ENCODE data around the gene UBTD1.

UBTD1 gene

DNA sequence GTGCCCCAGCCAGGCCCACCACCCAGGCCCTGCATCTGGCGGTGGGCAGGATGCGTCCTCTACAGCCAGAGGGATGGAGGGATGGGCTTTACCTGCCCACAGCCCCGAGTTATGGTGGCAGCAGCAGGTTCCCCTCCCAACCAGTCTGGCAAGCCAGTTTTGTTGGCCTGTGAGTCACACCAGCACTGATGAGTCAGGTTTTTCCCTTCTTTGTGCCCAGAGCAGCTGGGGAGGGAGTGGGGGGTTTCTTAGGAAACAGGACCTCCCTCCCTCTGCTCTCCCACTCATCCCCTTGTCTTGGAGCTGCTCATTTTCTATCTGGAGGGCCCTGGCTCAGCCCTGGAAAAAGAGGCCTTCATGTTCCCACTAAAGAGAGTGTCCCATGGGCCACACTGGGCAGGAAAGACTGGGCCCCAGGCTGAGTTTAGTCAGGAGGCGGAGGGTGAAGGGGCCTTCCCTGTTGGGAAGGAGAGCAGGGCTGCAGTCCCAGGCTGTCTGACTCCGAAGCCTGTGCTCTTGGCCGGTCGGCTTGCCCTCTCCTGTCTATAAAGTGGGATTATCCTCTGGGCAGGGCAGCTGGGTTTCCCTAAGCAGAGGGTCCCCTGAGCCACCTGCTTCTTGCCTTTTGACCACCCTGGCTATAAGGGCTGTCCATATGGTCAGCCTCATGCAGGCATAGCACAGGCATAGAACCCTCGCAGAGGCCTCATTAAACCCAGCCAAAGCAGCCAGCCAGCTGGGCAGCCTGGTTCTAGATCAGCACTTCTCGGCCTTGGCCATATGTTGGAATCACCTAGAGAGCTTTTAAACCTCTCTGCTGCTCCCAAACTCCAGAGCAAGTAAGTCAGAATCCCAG lies 43.7 kb downstream of the UBTD1 start:
- H3K4me3 ChIP-seq (ENCODE audit: control insufficient read depth, low read depth, low read length): peak overlapping the region; percentile 23
- peak; percentile 98 for DNase-seq (ENCODE audit: low read depth)
- TF ChIP-seq CTCF (conservative IDR thresholded peaks at IDR 0.05; ENCODE audit: control insufficient read depth, insufficient read depth, low read depth, low read length): no peak

DNA sequence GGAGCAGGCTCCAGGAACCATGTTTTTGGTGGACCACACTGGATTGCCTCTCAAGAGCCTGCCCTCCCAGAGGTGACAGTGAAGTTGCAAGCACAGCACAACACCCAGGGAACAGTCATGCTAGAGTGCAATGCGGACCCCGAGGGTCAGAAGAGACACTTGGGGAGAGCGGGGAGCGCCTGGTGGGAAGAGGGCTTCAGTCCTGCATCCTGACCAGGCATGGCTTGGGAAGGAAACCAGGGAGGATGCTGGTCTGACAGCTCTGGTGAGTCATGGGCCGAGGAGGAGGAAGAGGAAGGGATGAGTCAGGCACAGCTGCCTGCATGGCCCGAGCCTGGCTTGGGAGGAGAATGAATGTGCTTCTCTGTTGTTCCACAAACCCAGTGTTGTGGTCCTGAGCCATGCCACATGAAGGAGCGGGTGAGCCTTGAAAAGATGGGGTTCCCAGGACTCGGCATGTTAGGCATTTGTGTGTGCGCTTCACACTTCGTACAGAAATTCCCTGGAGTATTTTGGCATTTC lies 44.4 kb downstream of the UBTD1 start:
- DNase-seq (ENCODE audit: low read depth): peak; percentile 98
- no peak overlapping the region for H3K4me3 ChIP-seq (ENCODE audit: control insufficient read depth, low read depth, low read length)
- no peak for TF ChIP-seq CTCF (conservative IDR thresholded peaks at IDR 0.05; ENCODE audit: control insufficient read depth, insufficient read depth, low read depth, low read length)

DNA sequence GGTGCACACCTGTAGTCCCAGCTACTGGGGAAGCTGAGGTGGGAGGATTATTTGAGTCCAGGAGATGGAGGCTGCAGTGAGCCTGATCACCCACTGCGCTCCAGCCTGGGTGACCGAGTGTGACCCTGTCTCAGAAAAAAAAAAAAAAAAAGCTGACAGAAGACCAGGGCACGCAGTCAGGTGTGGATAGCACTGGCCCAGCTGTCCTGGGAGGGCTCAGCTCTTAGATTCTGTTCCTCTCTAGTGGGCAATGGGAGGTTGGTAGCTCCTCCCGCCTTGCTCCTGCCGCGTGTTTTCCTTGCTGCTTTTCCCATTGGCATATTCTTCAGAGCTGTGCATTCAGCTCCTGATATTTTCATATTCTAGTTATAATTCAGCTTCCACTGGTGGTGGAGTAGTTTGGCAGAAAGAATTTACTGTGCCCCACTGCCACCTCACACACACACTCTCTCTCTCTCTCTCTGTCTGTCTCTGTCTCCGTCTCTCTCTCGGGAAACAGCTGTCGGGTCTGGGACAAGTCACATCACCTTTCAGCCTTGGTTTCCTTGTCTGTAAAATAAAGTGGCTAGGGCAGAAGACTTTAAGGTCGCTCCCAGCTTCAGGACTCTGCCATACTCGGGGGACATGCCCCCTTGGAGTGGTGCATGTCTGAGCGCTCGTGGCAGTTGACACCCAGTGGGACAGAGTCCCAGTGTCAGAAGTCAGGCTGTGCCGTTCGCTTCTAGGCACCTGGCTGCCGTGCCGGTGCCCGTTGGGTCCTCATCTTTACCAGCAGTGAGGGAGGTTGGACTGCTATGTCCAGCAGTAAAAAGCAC lies 47.9 kb downstream of the UBTD1 start:
- no peak overlapping the region for H3K4me3 ChIP-seq (ENCODE audit: control insufficient read depth, low read depth, low read length)
- DNase-seq (ENCODE audit: low read depth): no peak
- TF ChIP-seq CTCF (conservative IDR thresholded peaks at IDR 0.05; ENCODE audit: control insufficient read depth, insufficient read depth, low read depth, low read length): no peak

DNA sequence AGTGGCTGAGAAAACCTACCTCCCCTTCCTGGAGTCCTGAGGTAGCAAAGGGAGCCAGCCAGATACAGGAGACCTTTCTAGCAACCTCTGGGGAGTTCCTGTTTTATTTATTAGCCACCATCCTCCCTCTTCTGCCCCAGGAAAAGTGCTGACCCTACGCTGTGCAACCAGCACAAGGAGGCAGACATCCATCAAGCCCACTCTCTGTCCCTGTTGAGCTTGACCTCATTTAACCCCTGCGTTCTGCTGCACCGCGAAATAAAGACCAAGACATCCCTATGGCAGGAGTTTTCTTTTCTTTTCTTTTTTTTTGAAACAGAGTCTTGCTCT lies 48.5 kb downstream of the UBTD1 start:
- no peak overlapping the region for H3K4me3 ChIP-seq (ENCODE audit: control insufficient read depth, low read depth, low read length)
- no peak for DNase-seq (ENCODE audit: low read depth)
- TF ChIP-seq CTCF (conservative IDR thresholded peaks at IDR 0.05; ENCODE audit: control insufficient read depth, insufficient read depth, low read depth, low read length): no peak

GRCh38 chr10:97547962-97548361 lies 49.2 kb downstream of the UBTD1 start:
- H3K4me3 ChIP-seq (ENCODE audit: control insufficient read depth, low read depth, low read length): no peak overlapping the region
- peak; percentile 57 for DNase-seq (ENCODE audit: low read depth)
- no peak for TF ChIP-seq CTCF (conservative IDR thresholded peaks at IDR 0.05; ENCODE audit: control insufficient read depth, insufficient read depth, low read depth, low read length)

- no peak for DNase-seq (ENCODE audit: low read depth)
- no peak for TF ChIP-seq CTCF (conservative IDR thresholded peaks at IDR 0.05; ENCODE audit: control insufficient read depth, insufficient read depth, low read depth, low read length)
- no peak overlapping the region for H3K4me3 ChIP-seq (ENCODE audit: control insufficient read depth, low read depth, low read length)
Measured at GRCh38 chr10:97548828-97549455, 50.2 kb downstream of the UBTD1 start.

Data from fibroblast of mammary gland (primary cell).